ENCODE measurements around the gene MRPS18A. TPM values are rescaled to one million over a fixed set of nuclear protein-coding genes. Genes with fewer than 3 reads are reported as not detected.
A peak's percentile ranks its signal among the peaks of the same experiment; 100 is the strongest.

The MRPS18A gene
- total and polyA plus RNA-seq, 9 of the 15 experiments (the other 6 are each of a cell fraction or from before 2014, with no cell fraction given) = 87.5 to 243 (median 125) TPM

DNA sequence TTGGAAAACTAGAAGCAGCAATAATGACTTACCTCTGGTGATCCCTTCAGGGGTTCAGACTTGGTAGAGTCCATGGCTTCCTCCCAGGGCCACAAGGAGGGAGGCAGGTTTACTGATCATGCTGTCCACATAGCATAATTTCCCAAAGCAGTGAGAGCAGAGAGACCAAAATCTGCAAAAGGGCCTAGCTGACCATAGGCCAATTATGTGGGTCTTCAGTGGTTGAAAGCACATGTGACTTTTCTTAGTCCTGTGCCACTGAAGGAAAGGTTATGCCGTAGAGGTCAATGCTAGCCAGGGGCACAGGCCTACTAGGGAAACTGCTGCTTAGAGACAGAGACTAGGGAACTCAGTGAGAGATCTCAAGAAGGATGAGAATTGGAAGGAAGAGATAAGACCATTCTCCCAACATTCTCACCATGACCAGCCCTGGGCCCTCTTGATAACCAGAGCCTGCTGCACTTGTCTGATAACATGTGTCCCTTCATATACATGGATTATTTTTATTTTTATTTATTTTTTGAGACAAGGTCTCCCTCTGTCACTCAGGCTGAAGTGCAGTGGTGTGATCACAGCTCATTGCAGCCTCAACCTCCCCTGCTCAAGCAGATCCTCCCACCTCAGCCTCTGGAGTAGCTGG, 56.5 kb downstream of the MRPS18A start (continued):
- TF ChIP-seq, protein P1, sequence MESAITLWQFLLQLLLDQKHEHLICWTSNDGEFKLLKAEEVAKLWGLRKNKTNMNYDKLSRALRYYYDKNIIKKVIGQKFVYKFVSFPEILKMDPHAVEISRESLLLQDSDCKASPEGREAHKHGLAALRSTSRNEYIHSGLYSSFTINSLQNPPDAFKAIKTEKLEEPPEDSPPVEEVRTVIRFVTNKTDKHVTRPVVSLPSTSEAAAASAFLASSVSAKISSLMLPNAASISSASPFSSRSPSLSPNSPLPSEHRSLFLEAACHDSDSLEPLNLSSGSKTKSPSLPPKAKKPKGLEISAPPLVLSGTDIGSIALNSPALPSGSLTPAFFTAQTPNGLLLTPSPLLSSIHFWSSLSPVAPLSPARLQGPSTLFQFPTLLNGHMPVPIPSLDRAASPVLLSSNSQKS (CRISPR knock-in tag; IDR thresholded peaks at IDR 0.05) = no peak
- TF ChIP-seq HNRNPK (IDR thresholded peaks at IDR 0.05; ENCODE audit: low read depth, low read length, poor library complexity, severe bottlenecking) (no peak), HDAC3 (IDR thresholded peaks at IDR 0.05; ENCODE audit: borderline replicate concordance, partially characterized antibody) (no peak), GMEB1 (CRISPR knock-in tag; IDR thresholded peaks at IDR 0.05) (peak; percentile 43), MEIS2 (IDR thresholded peaks at IDR 0.05; ENCODE audit: partially characterized antibody) (peak; percentile 75), ZBTB9 (CRISPR knock-in tag; IDR thresholded peaks at IDR 0.05) (peak; percentile 97), NCOA6 (IDR thresholded peaks at IDR 0.05) (no peak), BCOR (IDR thresholded peaks at IDR 0.05) (peak; percentile 71; the same call in 1 of the 2 replicates), PPARD (CRISPR knock-in tag; IDR thresholded peaks at IDR 0.05) (no peak), ATF7 (IDR thresholded peaks at IDR 0.05) (peak; percentile 89), EP300 (IDR thresholded peaks at IDR 0.05; ENCODE audit: low read length) (peak; percentile 98), SMARCE1 (IDR thresholded peaks at IDR 0.05) (peak; percentile 99), CAMTA2 (CRISPR knock-in tag; conservative IDR thresholded peaks at IDR 0.05) (no peak), ZNF274 (IDR thresholded peaks at IDR 0.05; ENCODE audit: borderline replicate concordance, low read depth, low read length) (peak; percentile 80; the same call in 1 of the 2 replicates), ZNF282 (CRISPR knock-in tag; IDR thresholded peaks at IDR 0.05) (no peak), MAFF (IDR thresholded peaks at IDR 0.05; ENCODE audit: low read length) (no peak; the same call in 1 of the 2 replicates), ZNF431 (CRISPR knock-in tag; IDR thresholded peaks at IDR 0.05) (no peak), FOSL1 (tag; conservative IDR thresholded peaks at IDR 0.05) (peak; percentile 81), LEF1 (IDR thresholded peaks at IDR 0.05) (peak; percentile 98), MAZ (CRISPR knock-in tag; conservative IDR thresholded peaks at IDR 0.05 in 1 of 2, IDR thresholded peaks at IDR 0.05 in 1 of 2) (peak; percentile 77 to 79)
- TF ChIP-seq, protein P2, sequence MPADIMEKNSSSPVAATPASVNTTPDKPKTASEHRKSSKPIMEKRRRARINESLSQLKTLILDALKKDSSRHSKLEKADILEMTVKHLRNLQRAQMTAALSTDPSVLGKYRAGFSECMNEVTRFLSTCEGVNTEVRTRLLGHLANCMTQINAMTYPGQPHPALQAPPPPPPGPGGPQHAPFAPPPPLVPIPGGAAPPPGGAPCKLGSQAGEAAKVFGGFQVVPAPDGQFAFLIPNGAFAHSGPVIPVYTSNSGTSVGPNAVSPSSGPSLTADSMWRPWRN (IDR thresholded peaks at IDR 0.05; ENCODE audit: low read depth) = peak; percentile 85
- TF ChIP-seq, protein P3, sequence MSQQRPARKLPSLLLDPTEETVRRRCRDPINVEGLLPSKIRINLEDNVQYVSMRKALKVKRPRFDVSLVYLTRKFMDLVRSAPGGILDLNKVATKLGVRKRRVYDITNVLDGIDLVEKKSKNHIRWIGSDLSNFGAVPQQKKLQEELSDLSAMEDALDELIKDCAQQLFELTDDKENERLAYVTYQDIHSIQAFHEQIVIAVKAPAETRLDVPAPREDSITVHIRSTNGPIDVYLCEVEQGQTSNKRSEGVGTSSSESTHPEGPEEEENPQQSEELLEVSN (IDR thresholded peaks at IDR 0.05; ENCODE audit: borderline replicate concordance in 1 of 2, extremely low read depth in 1 of 2, insufficient read depth in 1 of 2, insufficient read length in 1 of 2, low read depth in 1 of 2, low read length in 1 of 2, poor library complexity in 1 of 2, severe bottlenecking in 1 of 2) = peak in 1 of 2 experiments; percentile 22
- TF ChIP-seq, protein P4, sequence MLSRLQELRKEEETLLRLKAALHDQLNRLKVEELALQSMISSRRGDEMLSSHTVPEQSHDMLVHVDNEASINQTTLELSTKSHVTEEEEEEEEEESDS (CRISPR knock-in tag; IDR thresholded peaks at IDR 0.05) = no peak
